Measurements from ENCODE around the gene ZCCHC10.
"Not testable (repeated sequence)": the region's sequence is repeated elsewhere in the genome, so short reads cannot be mapped to it uniquely, and the experiment has no call there.

ZCCHC10 gene

GRCh38 chr5:133025804-133026663 is at the start of gene ZCCHC10:
TSS of gene ZCCHC10 (minus strand) at chr5:133026549. CDS start at chr5:133026537, 12 bp downstream.
- DNase-seq: peak; percentile 78

- DNase-seq: no peak
Measured at GRCh38 chr5:133075572-133076536, 49.5 kb upstream of the ZCCHC10 start.

- no peak for DNase-seq
Measured at GRCh38 chr5:133072021-133072420, 45.7 kb upstream of the ZCCHC10 start.

- DNase-seq: no peak
Measured at GRCh38 chr5:133066045-133066444, 39.7 kb upstream of the ZCCHC10 start.

- no peak for DNase-seq
Measured at GRCh38 chr5:133065471-133065870, 39.1 kb upstream of the ZCCHC10 start.

- no peak for DNase-seq
Measured at GRCh38 chr5:133063965-133064364, 37.6 kb upstream of the ZCCHC10 start.

- DNase-seq: no peak
Measured at GRCh38 chr5:133062276-133062675, 35.9 kb upstream of the ZCCHC10 start.

- no peak for DNase-seq
Measured at GRCh38 chr5:133059621-133060020, 33.3 kb upstream of the ZCCHC10 start.

- no peak for DNase-seq
Measured at GRCh38 chr5:133056891-133057290, 30.5 kb upstream of the ZCCHC10 start.

- no peak for DNase-seq
Measured at GRCh38 chr5:133054697-133055471, 28.5 kb upstream of the ZCCHC10 start.

GRCh38 chr5:133053448-133053847 is 27.1 kb upstream of the ZCCHC10 start:
- DNase-seq: no peak

- no peak for DNase-seq
Measured at GRCh38 chr5:133052317-133053175, 26.2 kb upstream of the ZCCHC10 start.

GRCh38 chr5:133051542-133052316 is 25.4 kb upstream of the ZCCHC10 start, which contains the start of gene HSPA4:
TSS of gene HSPA4 (plus strand) at chr5:133052013. CDS start at chr5:133052251, 238 bp downstream.
- DNase-seq: peak; percentile 97

GRCh38 chr5:133051061-133051541 is 24.8 kb upstream of the ZCCHC10 start:
- no peak for DNase-seq

- no peak for DNase-seq
Measured at GRCh38 chr5:133050521-133050920, 24.2 kb upstream of the ZCCHC10 start.

- DNase-seq: peak; percentile 39
Measured at GRCh38 chr5:133049726-133050048, 23.3 kb upstream of the ZCCHC10 start.

GRCh38 chr5:133048993-133049725 is 22.8 kb upstream of the ZCCHC10 start:
- DNase-seq: peak; percentile 15

GRCh38 chr5:133047404-133047803 is 21.1 kb upstream of the ZCCHC10 start:
- DNase-seq: no peak

- DNase-seq: not testable (repeated sequence)
Measured at GRCh38 chr5:133046560-133046959, 20.2 kb upstream of the ZCCHC10 start.

GRCh38 chr5:133041910-133042309 is 15.6 kb upstream of the ZCCHC10 start:
- DNase-seq: no peak

All from NCI-H748 treated with DMSO at 0.1 percent for 48 hours (cell line).